NCI-H2196 (cell line): Measurements from ENCODE around the gene KCNK15.
"Not testable (repeated sequence)": the region's sequence is repeated elsewhere in the genome, so short reads cannot be mapped to it uniquely, and the experiment has no call there.

Source experiments
- DNase-seq: peaks from one replicate; lab custom pipeline; 2025; ENCODE audit not compliant: unreplicated experiment; lab: John Stamatoyannopoulos, UW

The KCNK15 gene

DNA sequence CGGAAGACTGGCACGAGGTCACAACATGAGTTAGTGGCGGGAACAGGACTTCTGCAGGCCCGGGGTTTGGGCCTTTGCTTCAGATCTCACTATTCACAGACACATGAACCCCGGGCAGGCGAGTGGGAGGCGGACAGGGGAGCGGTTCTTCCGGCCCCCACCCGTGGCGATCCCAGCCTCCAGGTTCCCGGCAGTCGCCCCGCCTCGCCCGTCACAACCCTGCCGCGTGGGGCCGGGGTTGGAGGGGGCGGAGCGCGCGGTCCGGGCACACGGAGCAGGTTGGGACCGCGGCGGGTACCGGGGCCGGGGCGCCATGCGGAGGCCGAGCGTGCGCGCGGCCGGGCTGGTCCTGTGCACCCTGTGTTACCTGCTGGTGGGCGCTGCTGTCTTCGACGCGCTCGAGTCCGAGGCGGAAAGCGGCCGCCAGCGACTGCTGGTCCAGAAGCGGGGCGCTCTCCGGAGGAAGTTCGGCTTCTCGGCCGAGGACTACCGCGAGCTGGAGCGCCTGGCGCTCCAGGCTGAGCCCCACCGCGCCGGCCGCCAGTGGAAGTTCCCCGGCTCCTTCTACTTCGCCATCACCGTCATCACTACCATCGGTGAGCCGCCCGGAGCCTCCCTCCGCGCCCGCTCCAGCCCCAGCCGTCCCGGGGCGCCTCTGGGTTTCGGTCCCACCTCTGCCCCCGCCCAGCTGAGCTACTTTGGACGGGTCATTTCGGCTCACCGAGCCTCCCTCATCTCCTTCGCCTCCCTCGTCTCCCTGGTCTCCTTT is at the start of gene KCNK15:
Gene KCNK15 (plus strand): TSS at position 268 of the 769 bp plus-strand sequence. CDS start 46 bp downstream, at position 314.
- no peak for DNase-seq

DNA sequence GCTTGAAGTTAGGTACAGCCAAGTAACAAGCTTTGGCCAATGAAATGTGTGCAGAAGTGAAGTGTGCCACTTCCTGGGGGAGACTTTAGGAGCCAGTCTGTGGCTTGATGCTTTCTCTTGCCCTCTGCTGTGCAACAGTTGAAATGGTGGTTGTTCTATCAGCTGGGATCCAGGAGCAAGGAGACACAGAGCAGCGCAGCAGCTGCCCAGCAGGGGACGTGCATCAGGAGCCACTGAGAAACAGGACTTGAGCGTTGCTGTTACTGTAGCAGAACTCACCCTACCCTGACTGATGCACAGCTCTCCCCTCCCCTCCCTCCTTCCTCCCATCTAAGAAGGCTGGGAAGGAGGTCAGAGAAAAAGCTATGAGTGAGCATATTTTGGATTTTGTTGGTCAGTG is 49.4 kb upstream of the KCNK15 start:
- no peak for DNase-seq

DNA sequence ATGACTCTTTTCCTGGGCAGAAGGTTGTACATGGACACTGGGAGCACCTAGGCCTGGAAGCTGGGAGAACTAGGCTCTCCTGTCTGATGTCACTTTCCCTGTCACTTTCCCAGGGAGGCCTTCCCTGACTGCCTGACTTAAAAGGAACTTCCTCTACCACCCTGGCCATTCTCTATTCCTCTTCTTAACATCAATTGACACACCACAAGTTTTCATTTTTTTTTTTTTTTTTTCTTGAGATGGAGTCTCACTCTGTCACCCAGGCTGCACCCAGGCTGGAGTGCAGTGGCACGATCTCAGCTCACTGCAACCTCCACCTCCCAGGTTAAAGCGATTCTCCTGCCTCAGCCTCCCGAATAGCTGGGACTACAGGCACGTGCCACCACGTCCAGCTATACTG is 48.6 kb upstream of the KCNK15 start:
- not testable (repeated sequence) for DNase-seq

DNA sequence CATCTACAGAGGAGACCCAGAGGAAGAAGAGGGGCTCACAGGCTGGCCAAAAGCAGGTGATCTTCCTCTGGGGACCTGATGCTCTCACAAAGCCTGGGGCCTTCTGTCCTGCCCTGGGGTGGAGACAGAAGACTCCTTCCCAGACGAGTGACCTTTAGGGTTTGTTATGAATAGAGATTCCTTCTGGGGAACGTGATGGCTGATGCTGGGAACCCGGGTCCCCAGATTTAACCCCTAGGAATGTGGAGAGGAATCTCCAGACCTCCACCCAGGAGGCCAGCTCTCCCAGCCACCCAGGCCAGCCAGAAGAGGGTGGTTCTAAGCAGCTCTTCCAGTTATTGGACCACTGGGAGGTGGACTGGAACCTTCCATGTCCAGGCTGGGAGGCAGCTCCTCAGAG is 47.3 kb upstream of the KCNK15 start:
- no peak for DNase-seq

DNA sequence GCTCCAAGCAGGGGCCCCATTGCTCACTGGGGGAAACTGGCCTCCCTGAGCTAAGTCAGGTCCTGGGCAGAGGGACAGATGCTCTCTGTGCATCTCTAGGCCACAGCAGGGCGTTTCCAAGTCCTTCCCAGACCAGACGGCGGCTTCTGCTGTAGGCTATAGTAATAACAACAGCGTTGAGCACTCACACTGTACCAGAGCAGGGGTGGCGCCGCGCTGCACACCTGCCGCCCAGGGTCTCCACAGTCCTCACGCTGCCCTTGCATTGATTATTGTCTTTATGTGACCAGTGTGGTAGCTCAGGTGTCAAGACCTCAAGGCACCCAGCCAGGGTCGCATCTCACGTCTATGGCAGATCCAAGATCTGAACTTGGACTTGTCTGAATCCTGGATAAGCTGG is 45.4 kb upstream of the KCNK15 start:
- DNase-seq = no peak

DNA sequence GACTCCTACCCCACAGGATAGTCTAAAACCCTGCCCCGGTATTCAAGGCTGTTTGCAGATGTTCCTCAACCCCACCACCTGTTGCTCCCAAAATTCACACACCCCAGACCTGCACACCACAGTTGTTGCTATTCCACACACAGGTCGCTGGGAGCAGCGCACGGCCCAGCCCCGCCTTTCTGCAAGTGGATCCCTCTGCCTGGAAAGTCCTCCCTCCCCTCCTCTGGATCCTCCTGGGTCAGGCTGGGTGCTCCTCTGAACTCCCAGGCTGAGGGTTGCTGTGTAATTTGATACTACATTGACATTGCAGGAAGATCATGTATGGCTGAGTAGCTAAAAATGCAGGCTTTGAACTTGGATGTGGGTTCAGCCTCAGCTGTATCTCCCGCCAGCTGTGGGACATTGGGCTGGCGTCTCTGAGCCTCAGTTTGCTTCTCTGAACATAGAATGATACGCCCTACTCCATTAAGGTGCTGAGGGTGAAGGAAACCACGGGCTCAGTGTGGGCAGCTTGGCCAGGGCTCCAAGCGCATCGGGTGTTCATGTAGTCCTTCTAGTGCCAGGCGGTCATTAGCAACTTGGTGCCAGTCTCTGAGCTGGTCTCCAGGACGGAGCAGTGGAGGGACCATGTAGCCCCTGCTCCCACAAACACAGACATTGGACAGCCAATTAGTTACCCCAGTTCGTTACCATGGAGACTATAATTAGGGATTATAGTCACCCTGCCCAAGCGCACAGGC is 44.4 kb upstream of the KCNK15 start:
- DNase-seq = no peak

GRCh38 chr20:44701858-44702256 is 43.8 kb upstream of the KCNK15 start:
- no peak for DNase-seq

GRCh38 chr20:44702776-44703175 is 42.9 kb upstream of the KCNK15 start:
- DNase-seq = peak; percentile 73

DNA sequence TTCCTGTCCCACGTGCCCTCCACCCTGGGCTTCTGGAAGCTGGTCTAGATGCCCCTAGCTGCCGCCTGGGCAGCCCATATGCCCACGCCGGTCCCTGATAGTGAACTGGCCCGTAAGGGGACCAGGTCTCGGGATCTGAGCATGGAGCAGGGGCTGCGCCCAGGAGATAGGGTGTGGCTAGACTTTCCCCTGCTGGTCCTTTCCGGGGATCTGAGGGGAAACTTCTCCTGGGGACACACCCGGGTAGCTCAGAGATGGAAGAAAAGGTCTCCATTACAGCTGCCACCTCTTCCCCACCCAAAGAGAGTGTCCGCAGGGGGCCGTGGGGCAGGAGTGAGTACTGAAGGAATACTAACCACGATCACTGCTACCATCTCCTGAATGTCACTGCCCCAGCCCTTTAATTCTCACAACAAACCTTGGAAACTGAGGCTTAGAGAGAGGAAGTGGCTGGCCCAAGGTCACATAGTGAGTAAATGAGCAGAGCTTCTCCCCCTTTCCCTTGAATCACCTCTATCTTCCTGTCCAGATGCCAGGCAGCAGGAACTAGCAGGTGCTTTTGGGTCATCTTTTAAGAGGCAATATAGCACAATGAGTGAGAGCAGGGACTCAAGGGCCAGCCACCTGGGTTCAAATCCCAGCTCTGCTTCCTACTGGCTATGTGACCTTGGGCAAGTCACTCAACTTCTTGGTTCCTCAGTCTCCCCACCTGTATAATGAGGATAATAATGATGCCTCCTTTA is 42.3 kb upstream of the KCNK15 start:
- no peak for DNase-seq

DNA sequence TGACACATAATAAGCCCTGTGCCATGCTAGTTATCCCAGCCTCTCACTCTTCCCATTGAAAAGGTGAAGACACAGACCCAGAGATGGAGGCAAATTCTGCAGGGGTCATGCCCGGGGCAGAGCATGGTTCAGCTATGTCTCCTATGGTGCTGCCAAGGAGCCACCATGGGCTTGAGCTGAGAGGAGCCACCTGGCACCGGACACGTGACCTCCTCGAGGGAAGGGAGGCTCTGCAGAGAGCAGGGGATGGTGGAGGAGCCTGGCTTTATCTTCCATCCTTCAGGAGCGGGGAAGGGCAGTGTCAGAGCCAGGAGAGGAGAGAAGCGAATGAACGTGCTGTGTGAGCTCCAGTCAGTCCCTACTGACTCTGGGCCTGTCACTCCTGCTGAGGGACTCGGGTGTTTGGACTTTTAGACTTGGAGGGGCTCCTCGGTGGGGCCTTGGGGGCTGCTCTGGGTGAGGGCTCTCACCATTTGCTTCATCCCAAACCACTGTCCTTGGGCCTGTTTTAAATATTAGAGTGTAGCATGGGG is 41.6 kb upstream of the KCNK15 start:
- DNase-seq = no peak

GRCh38 chr20:44704551-44704971 is 41.1 kb upstream of the KCNK15 start:
- DNase-seq = no peak

DNA sequence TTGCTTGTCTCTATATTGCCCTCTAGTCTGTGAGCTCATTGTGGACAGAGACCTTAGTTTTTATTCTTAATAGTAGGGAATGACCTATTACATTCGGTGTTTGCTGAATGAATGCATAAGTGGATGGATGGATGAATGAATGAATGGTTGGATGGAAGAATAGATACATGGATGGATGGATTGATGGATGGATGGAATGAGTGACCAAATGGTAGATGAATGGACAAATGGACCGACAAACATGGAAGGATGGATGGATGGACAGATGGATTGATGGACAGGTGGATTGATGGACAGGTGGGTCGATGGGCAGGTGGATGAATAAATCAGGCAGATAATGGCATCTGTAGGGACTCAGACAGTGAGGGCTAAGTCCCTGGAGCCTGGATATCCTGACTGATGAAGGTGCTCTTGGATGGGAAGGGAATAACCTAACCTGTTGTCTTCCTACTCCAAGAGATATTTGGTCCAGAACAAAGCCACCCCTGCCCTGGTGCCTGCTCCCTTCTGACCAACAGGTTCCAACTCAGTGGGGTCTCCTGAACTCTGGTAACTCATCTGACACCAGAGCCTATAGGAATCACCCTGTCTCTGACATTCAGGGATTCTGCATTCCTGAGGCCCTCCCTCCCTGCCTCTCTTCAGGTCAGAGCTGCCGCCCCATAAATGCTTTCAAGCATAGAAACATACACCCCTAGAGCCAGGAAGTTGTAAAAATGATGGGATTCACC is 40.1 kb upstream of the KCNK15 start:
- no peak for DNase-seq

DNA sequence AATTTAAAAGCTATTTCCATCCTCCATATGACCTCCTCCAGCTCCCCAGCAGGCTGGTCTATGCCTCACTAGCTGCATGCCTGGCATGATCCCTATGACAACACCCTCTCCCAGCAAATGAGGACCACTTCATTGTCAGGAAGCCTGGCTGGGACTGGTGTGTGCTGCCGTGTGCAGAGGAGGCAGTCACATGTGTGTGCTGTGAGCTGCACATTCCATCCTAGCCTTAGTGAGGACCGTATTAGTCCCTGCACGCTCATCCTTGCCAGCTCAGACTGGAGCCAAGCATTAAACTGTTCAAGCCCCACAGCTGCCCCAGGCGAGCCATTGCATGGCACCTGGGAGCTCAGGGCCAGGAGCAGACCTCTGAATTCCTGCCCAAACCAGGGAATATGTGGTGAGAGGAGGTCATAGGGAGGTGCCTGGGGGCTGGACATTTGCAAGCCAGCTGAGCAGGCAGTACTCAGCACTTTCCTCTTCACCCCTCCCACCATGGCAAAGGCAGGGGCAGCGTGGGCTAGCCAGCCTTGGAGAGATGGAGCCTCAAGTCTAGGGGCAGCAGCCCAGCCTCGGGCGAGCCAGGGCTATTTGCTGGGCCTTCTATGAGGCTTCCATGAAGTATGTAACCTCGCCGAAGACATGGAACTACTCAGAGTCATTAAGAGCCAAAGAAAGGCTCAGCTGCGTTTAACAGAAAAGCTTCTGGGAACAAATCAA is 39.2 kb upstream of the KCNK15 start:
- no peak for DNase-seq

DNA sequence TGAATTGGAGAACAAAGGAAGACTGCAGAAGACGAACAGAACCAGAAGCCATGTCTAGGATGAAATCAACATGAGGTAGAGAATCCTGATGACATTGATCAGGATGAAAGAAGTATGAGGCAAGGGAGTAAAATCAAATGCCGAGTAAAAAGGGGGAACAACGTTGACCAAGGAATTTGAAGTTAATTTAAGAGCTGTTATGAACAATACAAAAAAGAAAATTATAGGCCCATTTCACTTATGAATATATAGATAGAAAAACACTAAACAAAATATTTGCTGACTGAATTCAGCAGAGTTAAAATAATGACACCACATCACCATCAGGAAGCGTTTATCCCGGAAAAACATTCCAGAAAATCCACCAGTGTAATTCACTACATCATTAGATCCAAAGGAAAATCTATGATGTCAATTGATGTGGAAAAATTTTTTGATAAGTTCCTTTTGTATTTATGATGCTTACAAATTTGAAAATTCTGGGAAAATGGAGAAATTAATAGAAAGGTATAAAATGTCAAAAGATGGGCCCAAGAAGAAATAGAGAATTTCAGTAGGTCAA is 38.6 kb upstream of the KCNK15 start:
- DNase-seq = no peak

GRCh38 chr20:44709380-44709779 is 36.3 kb upstream of the KCNK15 start:
- no peak for DNase-seq

DNA sequence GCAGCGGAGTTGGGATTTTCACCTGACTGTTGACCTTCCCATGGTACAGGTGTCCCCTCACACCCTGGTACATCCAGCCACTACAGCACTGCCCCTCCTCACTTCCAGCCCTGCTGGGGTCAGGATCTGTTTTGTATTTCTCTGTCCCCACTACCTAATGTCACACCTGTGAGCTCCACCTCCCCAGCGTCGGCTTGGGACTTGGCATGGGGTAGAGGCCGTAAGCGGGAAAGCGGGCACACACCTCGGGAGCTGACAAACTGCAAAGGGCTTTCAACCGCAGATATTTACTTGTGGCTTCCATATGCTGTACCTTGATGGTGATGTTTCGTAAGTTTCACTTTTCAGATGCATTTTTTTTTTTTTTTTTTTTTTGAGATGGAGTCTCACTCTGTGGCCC is 35.9 kb upstream of the KCNK15 start:
- no peak for DNase-seq

DNA sequence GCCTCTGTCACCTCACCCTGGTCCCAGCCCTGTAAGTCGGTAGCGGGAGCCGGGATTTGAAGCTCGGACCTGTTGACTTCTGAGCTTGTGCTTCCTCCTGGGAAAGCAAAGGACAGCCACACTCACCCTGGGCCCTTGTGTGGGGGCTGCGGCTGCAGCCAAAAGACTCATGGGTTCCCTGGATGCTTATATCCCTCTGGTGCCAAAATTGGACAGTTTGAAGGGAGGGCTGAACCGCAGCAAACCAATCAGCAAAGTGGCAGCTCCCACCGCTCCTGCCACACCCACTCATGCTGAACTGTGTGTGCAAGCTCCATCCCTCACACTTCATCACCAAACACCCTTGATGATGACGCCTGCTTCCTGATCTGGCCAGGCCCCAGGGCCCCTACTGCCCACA is 34.4 kb upstream of the KCNK15 start:
- DNase-seq = no peak

DNA sequence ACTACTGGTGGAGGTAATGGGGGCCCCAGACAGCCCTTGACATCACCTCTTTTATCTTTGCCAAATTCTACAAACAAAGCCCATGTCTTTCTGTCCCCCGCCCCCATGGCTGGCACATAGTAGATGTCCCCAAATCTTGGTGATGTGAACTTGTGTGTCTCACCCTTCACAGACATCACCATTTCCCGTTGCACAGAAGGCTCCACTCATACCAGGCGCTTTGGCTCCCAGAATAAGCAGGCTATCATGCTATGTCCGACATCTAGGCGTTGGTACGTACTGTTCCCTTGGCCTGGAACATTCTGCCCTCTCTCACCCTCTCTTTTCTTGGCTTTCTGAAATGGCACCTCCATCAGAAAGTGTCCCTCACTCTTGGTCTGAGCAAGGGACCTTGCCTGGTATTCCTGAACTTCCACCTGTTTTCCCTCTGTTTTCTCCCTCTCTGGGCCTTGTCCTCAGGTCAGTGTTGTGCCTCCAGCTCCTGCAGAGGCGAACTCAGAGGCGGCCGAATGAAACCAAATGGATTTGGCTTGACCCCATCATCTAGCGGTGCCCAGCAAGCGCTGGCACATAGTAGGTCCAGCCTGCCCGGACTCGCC is 31.5 kb upstream of the KCNK15 start:
- DNase-seq = no peak

DNA sequence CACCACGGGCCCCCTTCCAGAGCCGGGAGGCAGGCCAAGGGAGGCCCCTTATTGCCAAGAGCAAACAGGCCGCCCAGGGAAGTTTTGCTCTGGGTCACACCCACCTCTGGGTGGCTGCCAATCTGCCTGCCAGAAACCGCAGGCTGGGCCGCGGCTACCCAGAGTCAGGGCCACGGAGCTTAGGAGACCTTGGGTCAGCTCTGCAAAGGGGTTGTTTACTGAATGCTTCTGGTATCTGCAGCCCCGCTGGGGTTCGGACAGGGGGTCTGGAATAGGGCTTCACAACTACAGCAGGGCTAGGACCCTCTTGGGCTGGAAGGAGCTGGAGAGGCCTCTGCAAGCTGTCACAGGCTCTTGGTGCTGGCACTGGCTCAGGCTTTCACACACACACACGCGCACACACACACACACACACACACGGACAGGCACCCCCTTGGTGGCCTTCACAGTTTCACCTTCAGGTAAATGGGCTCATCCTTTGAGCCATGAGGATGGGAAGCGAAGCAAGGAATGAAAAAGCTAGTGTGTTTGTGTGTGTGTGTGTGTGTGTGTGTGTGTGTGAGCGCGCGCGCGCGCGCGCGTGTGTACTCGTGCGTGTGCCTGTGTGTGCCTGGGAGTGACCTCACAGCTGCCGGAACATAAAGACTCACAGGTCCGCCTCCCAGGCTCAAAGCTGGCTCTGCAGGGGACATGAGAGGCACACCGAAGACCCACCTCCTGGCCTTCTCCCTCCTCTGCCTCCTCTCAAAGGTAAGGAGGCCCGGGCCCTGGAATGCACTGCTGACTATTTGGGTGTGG is 30.8 kb upstream of the KCNK15 start, which contains the start of gene CCN5:
Gene CCN5 (plus strand): TSS at position 669 of the 798 bp plus-strand sequence. CDS start 22 bp downstream, at position 691.
- DNase-seq = peak; percentile 80
